MM.1S (cell line): Measurements from ENCODE around the gene TRIM69.

Experiments used
- CTCF ChIP-seq: fragments of 300-600 bp; sonication (generic); IDR thresholded peaks from 2 replicates; pipeline ENCODE4 v1.5.1; 2016; ENCODE audit warnings: antibody characterized with exemption, low read length, mixed read lengths
- EZH2 ChIP-seq: fragments of 300-600 bp; sonication (generic); optimal IDR thresholded peaks from 2 replicates; pipeline ENCODE3; 2017; ENCODE audit warnings: low read depth, mild to moderate bottlenecking, antibody characterized with exemption, low read length, mixed read lengths
- EZH2phosphoT487 ChIP-seq: fragments of 300-600 bp; sonication (generic); IDR thresholded peaks from 2 replicates; pipeline ENCODE4 v1.6.1; 2018; ENCODE audit warnings: antibody characterized with exemption, low read length

GRCh38 chr15:44779761-44780160 lies 43.4 kb downstream of the TRIM69 start:
- no peak for TF ChIP-seq CTCF
- no peak for TF ChIP-seq EZH2
- TF ChIP-seq EZH2phosphoT487 = no peak
